HTERT RPE-1 (cell line): Measurements from ENCODE around the gene PPP2R5E.
"Not testable (repeated sequence)": the region's sequence is repeated elsewhere in the genome, so short reads cannot be mapped to it uniquely, and the experiment has no call there.

ENCODE experiments used
- in situ Hi-C: fragments of 300-500 bp; cut with MboI; formaldehyde crosslinking; loops from 4 replicates; pipeline ENCODE4 v1.14.3; 2020; ENCODE audit warnings: low sequenced_read_pairs

Gene PPP2R5E

DNA sequence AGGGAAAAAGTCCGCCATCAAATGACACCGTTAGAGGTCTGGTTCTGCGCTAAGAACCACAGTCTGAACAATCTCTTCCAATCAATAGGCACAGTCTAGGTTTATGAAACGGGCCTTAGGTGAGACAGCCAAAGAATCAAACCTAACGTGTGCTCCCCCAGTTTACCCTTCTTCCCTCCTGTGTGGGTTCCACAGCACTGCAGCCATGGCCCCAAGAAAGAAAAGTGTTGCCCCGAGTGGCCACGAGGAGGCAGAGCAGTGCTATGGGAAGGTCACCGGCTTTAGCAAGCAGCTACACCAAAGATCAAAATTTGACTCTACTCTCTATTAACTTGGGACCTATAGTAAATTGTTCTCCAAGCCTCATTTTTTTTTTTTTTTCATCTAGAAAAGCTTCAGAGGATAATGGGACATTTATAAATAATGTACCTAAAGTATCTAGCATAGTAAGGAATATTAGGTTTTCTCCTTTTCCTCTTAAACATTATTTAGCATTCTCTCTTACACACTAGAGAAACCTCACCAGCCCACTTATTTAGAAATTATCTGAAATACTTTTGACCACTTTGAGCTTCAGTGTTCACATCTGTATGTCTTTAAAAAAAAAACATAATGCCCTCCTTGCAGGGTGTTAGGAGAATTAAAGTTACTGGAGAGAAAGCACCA lies 154.3 kb downstream of the PPP2R5E start:
- in situ Hi-C loops = no loop called here

DNA sequence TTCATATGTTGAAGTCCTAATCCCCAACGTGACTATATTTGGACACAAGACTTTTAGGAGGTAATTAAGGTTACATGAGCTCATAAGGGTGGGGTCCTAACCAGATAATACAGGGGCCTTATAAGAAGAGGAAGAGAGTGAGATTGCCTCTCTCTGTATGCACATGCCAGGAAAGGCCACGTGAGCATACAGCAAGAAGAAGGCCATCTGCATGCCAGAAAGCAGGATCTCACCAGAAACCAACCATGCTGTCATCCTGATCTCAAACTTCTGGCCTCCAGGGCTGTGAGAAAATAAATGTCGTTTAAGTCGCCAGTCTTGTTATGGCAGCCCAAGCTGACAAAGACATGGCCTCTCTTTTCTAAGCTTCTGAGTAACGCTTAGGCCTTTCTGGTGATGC lies 155.5 kb downstream of the PPP2R5E start:
- in situ Hi-C loops = no loop called here

DNA sequence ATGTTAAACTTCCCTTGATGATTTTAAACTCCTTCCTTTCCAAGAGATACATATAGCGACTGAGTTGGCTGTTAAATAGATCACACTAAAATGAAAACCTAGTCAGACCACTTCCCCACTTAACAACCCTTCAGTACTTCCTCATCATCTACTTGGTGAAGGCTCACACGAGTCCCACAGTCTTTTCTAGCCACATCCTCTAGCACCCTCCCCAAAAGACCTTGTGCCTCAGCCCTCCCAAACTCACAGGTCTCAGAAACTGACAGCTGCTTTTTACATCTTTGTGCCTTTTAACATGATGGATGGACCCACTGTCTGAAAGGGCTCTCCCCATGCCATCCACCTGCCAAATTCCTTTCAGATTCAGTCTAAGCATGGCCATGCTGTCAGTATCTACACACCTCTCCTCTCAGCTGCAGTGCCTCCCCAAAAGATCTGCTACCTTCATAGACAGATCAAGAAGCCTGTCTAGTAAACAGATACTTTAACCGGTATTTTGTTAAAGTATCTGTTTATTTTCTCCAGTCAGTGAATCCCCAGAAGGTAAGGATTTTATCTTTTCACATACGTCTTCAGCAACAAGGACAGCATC lies 159.3 kb downstream of the PPP2R5E start:
- in situ Hi-C loops = no loop called here

DNA sequence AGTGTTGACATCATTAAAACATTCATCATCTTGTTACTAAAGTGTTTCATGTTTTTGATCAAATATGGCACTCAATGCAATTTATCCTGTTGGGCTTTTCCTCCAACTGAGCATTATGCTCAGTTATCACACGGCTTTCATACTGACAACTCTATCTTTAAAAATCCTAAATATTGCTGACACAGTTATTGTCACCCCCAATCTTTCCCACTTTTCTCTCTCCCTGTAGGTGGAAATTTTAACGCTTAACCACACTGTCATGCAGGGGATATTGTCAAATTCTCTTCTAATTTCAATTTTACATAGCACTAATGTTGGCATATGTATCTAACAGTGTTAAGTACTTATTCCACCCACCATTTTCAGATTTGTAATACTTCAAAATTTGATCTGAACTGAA lies 164.7 kb downstream of the PPP2R5E start:
- in situ Hi-C loops = no loop called here

DNA sequence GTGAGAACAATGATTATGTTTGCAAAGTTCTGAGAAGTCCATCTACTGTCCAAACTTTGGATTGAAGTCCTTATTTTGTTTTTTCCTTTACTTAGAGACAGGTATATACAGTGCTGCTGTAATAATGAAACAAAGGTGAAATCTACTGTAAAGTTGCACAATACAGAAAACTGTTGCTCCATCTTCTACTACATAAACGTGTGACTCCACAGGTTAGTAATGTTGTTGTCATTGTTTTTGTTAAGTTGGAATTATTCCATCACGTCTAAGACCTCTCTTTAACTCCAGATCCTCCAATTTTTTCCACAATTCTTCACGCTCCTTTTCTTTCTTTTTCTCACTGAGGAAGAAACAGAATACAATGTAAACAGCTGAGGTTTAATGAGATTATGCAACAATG lies 167.4 kb downstream of the PPP2R5E start:
- in situ Hi-C loops = no loop called here

DNA sequence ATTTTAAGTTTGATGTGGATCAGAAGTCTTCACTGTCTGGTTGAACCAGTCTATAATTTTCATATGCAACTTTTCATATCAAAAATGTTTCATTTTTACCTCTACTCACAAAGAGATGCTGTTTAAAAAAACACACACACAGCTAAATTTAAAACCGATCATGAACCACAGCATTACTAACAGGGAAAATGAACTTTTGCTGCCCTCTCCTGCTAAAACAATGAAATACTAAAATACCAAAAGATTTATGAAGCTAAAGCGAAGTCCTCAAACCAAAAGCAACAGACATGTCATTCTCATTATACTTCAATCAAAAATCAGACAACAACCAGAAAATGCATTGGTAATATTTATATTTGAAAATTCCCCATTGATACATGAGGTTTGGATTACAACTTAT lies 171.6 kb downstream of the PPP2R5E start:
- in situ Hi-C loops = not testable (repeated sequence)

DNA sequence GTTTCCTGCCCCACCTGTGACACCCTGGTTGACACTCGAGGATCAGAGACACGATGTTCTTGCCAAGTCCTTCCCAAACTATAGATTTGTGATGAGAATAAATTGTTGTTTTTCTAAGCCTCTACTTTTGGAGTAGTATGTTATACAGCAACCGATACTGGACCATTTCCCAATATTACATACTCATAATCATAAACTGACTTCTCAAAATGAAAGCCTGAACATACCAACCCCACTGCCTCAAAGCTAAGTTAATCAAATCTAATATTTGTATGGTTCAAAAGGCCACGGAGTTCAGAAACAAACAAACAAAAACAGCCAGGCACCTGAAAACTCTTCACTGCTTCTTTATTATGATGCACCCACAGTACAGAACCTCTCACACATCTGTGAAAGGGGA lies 172.1 kb downstream of the PPP2R5E start:
- in situ Hi-C loops = no loop called here

DNA sequence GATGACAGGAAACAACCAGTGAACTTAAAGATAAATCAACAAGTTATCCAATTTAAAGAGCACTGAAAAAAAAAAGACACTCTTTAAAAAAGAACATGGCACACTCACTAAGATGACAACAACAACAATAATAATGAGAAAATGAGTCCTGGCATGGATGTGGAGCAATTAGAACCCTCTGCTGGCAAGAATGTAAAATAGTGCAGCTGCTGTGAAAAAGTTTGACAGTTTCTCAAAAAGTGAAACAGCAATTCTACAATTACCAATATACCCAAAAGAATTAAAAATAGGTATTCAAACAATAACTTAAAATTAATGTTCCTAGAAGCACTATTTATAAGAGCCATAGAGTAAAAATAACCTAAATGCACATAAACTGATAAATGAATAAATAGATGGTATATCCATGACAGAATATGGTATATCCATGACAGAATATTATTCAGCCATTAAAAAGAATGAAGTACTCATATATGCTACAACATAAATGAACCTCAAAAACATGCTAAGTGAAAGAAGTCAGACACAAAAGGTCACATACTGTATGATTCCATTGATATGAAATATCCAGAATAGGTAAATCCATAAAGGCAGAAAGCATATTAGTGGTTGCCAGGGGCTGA lies 175.3 kb downstream of the PPP2R5E start:
- in situ Hi-C loops = no loop called here

DNA sequence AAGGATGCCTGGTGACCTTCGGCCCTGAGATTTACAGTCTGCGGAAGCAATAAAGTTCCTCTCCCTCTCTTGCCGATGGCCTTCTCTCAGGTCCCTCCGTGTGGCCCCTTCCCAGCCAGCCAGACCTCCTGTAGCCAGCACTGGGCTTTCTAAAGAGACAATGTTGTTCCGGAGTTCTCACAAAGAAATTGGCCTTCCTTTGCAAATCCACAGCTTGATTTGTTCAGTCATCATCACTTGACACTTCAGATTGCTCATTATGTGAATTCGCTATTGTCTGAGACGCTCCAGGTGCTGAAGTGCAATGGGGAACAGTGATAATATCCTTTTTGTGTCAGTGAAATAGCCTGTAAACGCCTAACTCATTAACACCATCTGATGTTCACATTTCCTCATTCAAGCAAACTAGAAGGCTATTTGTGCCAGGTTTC lies 180.8 kb downstream of the PPP2R5E start:
- in situ Hi-C loops = no loop called here

- in situ Hi-C loops = no loop called here
These were observed 181.4 kb downstream of the PPP2R5E start for GRCh38 chr14:63361790-63362189.

GRCh38 chr14:63357841-63358240 lies 185.3 kb downstream of the PPP2R5E start:
- in situ Hi-C loops = no loop called here

- in situ Hi-C loops = no loop called here
These were observed 197.4 kb downstream of the PPP2R5E start for GRCh38 chr14:63345826-63346225.

- in situ Hi-C loops = no loop called here
These were observed 198.8 kb downstream of the PPP2R5E start for GRCh38 chr14:63344336-63344735.

GRCh38 chr14:63343878-63344277 lies 199.3 kb downstream of the PPP2R5E start:
- in situ Hi-C loops = no loop called here

DNA sequence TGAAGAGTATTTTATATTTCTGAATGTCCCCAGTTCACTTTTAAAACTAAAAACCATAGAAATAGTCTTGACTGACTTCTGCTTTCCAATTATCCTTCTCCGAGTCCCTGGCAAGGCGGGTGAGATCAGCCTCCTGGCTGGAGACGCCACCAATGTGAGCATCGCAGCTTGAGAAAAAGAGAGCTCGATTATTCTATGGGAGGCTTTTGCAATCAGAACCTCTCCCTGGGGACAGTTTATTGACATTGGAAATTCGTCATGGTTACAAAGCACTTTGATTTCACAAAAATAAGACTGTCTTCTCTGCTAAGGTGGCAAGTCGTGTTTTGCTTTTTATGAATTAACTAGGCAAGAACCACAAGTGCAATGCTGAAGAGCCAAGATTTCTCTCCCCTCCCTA lies 200.8 kb downstream of the PPP2R5E start:
- in situ Hi-C loops = no loop called here

DNA sequence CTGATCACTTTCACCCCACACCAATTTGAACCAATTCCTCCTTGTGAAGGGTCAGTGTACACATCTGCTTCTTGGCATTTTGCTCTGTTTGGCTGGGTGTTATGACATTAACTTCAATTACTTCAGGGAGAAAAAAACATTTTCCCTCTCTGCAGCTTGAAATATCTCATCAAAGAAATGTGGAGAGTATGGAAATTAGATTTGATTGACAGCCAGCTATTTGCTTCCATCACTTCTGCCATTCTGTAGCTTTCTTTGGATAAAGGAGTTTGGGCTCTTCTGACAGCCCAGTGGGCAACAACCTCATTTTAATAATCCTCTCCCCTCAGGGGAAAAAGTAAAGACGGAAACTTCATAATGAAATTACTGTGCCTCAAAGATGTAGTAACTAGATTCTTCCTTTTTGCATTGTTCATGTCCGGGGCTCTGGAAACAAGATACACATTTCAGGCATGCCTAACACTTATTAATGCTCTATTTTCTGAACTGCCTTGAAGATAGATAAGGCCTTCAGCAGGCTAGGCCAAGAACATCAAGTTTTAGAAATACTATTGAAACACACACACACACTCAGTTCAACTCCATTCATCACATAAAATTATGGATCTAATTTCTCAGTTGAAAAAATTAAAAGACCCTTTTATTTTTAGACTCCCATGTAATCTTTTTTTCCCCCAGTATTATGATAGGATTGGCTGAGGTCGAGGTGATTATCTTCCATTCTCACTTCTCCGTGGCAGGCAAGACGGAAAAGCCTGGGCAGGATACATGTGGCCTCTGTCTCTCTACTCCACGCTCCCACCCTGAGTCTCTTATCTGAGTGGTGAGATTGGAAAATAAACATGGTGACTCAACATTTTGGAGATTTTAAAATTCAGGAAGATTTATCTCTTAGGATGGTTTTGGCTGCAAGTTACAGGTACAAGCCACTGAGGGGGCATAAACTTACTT lies 214.1 kb downstream of the PPP2R5E start:
- in situ Hi-C loops = no loop called here

- in situ Hi-C loops = no loop called here
These were observed 216.3 kb downstream of the PPP2R5E start for GRCh38 chr14:63326840-63327239.

GRCh38 chr14:63322897-63323573 lies 220.1 kb downstream of the PPP2R5E start:
- in situ Hi-C loops = no loop called here

DNA sequence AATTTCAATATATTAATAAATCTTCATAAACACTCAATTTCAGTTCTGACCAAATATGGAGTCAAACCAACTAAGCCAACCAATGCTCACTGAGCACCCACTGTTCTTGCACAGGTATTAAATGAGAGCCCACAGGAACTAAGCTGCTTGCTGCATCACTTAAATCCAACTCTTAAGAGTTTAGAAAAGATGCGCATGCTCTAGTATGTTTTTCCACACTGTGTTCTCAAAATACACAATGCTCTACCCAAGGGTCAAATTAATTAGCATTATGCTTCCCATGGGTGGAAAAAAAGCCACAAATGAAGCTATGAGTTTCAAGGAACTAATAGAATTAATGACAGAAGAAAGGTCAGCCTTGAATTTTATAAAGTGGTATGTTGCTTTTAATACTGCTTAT lies 220.7 kb downstream of the PPP2R5E start:
- in situ Hi-C loops = no loop called here
